Activated gamma-delta T cell (primary cell): Measurements from ENCODE around the gene FASN.

Experiments used
- DNase-seq: peaks from one replicate; lab custom pipeline; 2025; lab: John Stamatoyannopoulos, UW

The FASN gene

GRCh38 chr17:82076785-82077591 lies 21.0 kb downstream of the FASN start:
- no peak for DNase-seq

GRCh38 chr17:82076018-82076784 lies 21.8 kb downstream of the FASN start:
- no peak for DNase-seq

GRCh38 chr17:82073446-82073845 lies 24.6 kb downstream of the FASN start:
- DNase-seq, result no peak

GRCh38 chr17:82072827-82073226 lies 25.2 kb downstream of the FASN start:
- DNase-seq, result no peak

GRCh38 chr17:82070611-82071010 lies 27.4 kb downstream of the FASN start:
- DNase-seq, result no peak

GRCh38 chr17:82065638-82066303 lies 32.3 kb downstream of the FASN start, which contains the start of gene DUS1L:
DUS1L (minus strand) TSS chr17:82065804; CDS start chr17:82065059, 745 bp downstream.
- DNase-seq, result peak; percentile 54

- DNase-seq, result peak; percentile 37
Measured at GRCh38 chr17:82065193-82065637, 32.8 kb downstream of the FASN start.

GRCh38 chr17:82064433-82065192 lies 33.4 kb downstream of the FASN start:
- no peak for DNase-seq

GRCh38 chr17:82063424-82064415 lies 34.3 kb downstream of the FASN start:
- no peak for DNase-seq

GRCh38 chr17:82062984-82063368 lies 35.1 kb downstream of the FASN start:
- DNase-seq, result no peak

- DNase-seq, result no peak
Measured at GRCh38 chr17:82062076-82062983, 35.7 kb downstream of the FASN start.

GRCh38 chr17:82061047-82061925 lies 36.8 kb downstream of the FASN start:
- DNase-seq, result no peak

GRCh38 chr17:82060614-82061013 lies 37.4 kb downstream of the FASN start:
- no peak for DNase-seq

GRCh38 chr17:82060001-82060380 lies 38.0 kb downstream of the FASN start:
- DNase-seq, result no peak

- no peak for DNase-seq
Measured at GRCh38 chr17:82059272-82060000, 38.6 kb downstream of the FASN start.

GRCh38 chr17:82058855-82059249 lies 39.2 kb downstream of the FASN start:
- no peak for DNase-seq

GRCh38 chr17:82058230-82058854 lies 39.7 kb downstream of the FASN start:
- DNase-seq, result no peak
